Transverse colon (tissue), 4 donors: Measurements from ENCODE around the gene GHITM. TPM values are rescaled to one million over a fixed set of nuclear protein-coding genes. Genes with fewer than 3 reads are reported as not detected.
"Not testable (repeated sequence)": the region's sequence is repeated elsewhere in the genome, so short reads cannot be mapped to it uniquely, and the experiment has no call there.

ENCODE experiments used
- DNase-seq: peaks from one replicate; pipeline ENCODE4 v3.0.0-alpha.2; 2019
- H3K27ac ChIP-seq, 4 donors: fragments of 200-600 bp; sonication (generic); 2 replicates each; pipeline ENCODE4 v1.5.1; 2016 to 2018; ENCODE audit warnings: inconsistent platforms in 4 of 4
- H3K27me3 ChIP-seq: fragments of 200-600 bp; sonication (generic); 2 replicates; pipeline ENCODE4 v1.5.1; 2017; ENCODE audit warnings: inconsistent platforms
- H3K36me3 ChIP-seq, 4 donors: fragments of 200-600 bp; sonication (generic); 2 replicates each; pipeline ENCODE4 v1.5.1; 2017 to 2019; ENCODE audit warnings: inconsistent platforms in 4 of 4
- H3K4me1 ChIP-seq, 4 donors: fragments of 200-600 bp; sonication (generic); 2 replicates each; pipeline ENCODE4 v1.5.1; 2017 to 2020; ENCODE audit warnings: inconsistent platforms in 4 of 4
- H3K4me3 ChIP-seq, 4 donors: fragments of 200-600 bp; sonication (generic); 1 replicate in 1 of 4; 2 replicates in 3 of 4; pipeline versions ENCODE4 v1.5.1 to v1.6.1; 2017 to 2019; ENCODE audit warnings: inconsistent platforms in 4 of 4
- H3K9me3 ChIP-seq, 2 donors: fragments of 200-600 bp; sonication (generic); 2 replicates each; pipeline ENCODE4 v1.5.1; 2017 to 2019; ENCODE audit warnings: inconsistent platforms in 2 of 2
- EP300 ChIP-seq: sonication (generic); formaldehyde crosslinking; IDR thresholded peaks from one replicate; pipeline ENCODE4 v1.6.1; 2017; ENCODE audit warnings: antibody characterized with exemption, low read depth
- POLR2A ChIP-seq: fragments of 450-650 bp; IDR thresholded peaks from one replicate; pipeline ENCODE4 v1.6.1; 2016; ENCODE audit warnings: antibody characterized with exemption, mild to moderate bottlenecking, moderate library complexity
- POLR2AphosphoS5 ChIP-seq, 3 donors: sonication (generic); formaldehyde crosslinking; IDR thresholded peaks; one replicate each; pipeline ENCODE4 v1.6.1; 2016; ENCODE audit warnings: antibody characterized with exemption in 3 of 3
- WGBS, 2 donors: methylation state at CpG; one replicate each; pipeline ENCODE4 v1.1.5; 2018; ENCODE audit warnings: low coverage in 1 of 2; 5-methylcytosine and 5-hydroxymethylcytosine counted together
- in situ Hi-C, 4 donors: fragments of 200-750 bp; cut with MboI; loops; one replicate each; pipeline versions ENCODE4 v1.15.0 to v1.15.1; 2017; ENCODE audit warnings: low sequenced_read_pairs in 3 of 4, low pct_ligation_motif_present in 1 of 4, low pct_unique_long_range_greater_than_20kb in 1 of 4
- intact Hi-C: fragments of 100-400 bp; cut with DNase I; formaldehyde crosslinking; loops from one replicate; pipeline ENCODE4 v1.15.1; 2023; ENCODE audit warnings: low total_unique reads
- total RNA-seq, 4 donors: library from RNA; depleted of rRNA; stranded (reverse); fragments of >200 nt; gene quantifications; one replicate each; pipeline ENCODE4 v1.1.0, GENCODE V29; 2016
- TF ChIP-seq, protein P1 (sequence below), 5 experiments: fragments of 200-600 bp in 3 of 5; fragments of 450-650 bp in 2 of 5; sonication (generic) in 3 of 5; IDR thresholded peaks; 1 replicate in 2 of 5; 2 replicates in 3 of 5; pipeline ENCODE4 v1.5.1; 2016 to 2017; ENCODE audit warnings: antibody characterized with exemption in 5 of 5, inconsistent platforms in 3 of 5, mild to moderate bottlenecking in 2 of 5, moderate library complexity in 1 of 5

The GHITM gene
- total RNA-seq, 4 donors from 2014 or later, result 134 to 351 (median 225) TPM

DNA sequence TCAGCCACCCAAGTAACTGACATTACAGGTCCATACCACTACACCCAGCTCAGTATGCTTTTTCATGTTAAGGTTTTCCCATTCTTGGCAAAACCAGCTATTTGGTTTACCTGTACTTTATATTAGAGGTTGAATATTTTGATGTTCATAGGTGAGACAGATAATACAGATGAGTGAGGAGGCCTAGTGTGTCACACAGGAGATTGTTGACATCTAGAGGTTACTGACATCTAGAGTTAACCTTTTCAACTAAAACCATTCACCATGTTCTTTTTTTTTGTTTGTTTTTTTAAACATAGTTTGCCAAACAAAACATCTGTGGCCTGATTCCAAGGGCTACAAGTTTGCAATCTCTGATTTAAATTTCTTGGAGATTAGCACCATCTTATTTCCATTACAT, 8.0 kb downstream of the GHITM start:
- Histone ChIP-seq H3K27me3 (no peaks in the 10 kb centered on the region), H3K27ac (no peak overlapping the region), H3K36me3 (peaks cover 0 to 93% (median 42%) of the 10 kb centered on the region in 4 donors), H3K4me3 (no peak overlapping the region), H3K9me3 (no peaks in the 10 kb centered on the region), H3K4me1 (no peaks in the 10 kb centered on the region)
- intact Hi-C loops (no loop called here), in situ Hi-C loops (loop anchor here in 3 of 4 donors (5.0 to 25.0 kb wide), 3 partner anchors 57 to 190 kb away; partner anchors contain the start of gene CCSER2 (in 1 of the 3))
- DNase-seq, result no peak
- TF ChIP-seq, protein P1, sequence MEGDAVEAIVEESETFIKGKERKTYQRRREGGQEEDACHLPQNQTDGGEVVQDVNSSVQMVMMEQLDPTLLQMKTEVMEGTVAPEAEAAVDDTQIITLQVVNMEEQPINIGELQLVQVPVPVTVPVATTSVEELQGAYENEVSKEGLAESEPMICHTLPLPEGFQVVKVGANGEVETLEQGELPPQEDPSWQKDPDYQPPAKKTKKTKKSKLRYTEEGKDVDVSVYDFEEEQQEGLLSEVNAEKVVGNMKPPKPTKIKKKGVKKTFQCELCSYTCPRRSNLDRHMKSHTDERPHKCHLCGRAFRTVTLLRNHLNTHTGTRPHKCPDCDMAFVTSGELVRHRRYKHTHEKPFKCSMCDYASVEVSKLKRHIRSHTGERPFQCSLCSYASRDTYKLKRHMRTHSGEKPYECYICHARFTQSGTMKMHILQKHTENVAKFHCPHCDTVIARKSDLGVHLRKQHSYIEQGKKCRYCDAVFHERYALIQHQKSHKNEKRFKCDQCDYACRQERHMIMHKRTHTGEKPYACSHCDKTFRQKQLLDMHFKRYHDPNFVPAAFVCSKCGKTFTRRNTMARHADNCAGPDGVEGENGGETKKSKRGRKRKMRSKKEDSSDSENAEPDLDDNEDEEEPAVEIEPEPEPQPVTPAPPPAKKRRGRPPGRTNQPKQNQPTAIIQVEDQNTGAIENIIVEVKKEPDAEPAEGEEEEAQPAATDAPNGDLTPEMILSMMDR (IDR thresholded peaks at IDR 0.05), result no peak
- TF ChIP-seq EP300, result no peak
- TF ChIP-seq POLR2A, result no peak
- no peak for TF ChIP-seq POLR2AphosphoS5 (IDR thresholded peaks at IDR 0.05)

DNA sequence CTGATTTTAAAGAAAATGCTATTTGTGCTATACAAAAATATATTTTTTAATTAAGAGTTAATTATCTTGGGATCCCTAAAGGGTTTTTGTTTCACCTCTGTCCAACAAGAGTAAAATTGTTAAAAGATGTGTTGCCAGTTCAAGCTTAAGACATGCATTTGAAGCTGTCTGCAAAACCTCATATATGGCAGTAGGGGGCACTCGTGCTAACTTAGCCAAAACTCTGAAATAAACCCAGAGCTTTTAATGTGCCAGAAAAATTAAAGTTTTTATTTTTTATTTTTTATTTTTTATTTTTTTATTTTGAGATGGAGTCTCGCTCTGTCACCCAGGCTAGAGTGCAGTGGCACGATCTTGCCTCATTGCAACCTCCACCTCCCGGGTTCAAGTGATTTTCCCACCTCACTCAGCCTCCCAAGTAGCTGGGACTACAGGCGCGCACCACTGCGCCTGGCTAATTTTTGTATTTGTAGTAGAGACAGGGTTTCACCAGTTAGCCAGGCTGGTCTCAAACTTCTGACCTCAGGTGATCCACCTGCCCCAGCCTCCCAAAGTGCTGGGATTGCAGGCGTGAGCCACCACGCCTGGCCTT, 8.8 kb downstream of the GHITM start:
- H3K4me1 ChIP-seq, intact Hi-C loops, DNase-seq, H3K27me3 ChIP-seq, H3K4me3 ChIP-seq, H3K9me3 ChIP-seq, H3K27ac ChIP-seq: not testable (repeated sequence)
- 78 to 81% methylated on average over 8 to 9 of the region's 9 CpGs for WGBS, 2 donors
- in situ Hi-C loops, result loop anchor here in 3 of 4 donors (5.0 to 25.0 kb wide), 3 partner anchors 57 to 189 kb away; partner anchors contain the start of gene CCSER2 (in 1 of the 3)
- TF ChIP-seq, protein P1 (IDR thresholded peaks at IDR 0.05), result peak; percentile 68 to 80 (median 70)
- peaks cover 0 to 93% (median 42%) of the 10 kb centered on the region in 4 donors for H3K36me3 ChIP-seq

DNA sequence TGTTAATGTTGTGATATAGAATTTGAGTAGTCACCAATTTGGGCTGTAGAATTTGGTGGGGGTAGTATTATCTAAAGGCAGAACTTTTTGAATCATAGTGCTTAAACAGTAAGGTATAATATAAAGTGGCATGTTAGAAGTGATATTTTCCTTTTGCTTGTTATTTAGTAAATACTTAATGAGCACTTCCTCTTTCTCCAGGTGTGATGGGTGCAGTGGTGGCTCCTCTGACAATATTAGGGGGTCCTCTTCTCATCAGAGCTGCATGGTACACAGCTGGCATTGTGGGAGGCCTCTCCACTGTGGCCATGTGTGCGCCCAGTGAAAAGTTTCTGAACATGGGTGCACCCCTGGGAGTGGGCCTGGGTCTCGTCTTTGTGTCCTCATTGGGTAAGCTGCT, 10.5 kb downstream of the GHITM start:
- H3K4me3 ChIP-seq, result no peak overlapping the region
- intact Hi-C loops (no loop called here), in situ Hi-C loops (loop anchor here in 3 of 4 donors (5.0 to 25.0 kb wide), 3 partner anchors 55 to 187 kb away; partner anchors contain the start of gene CCSER2 (in 1 of the 3))
- peaks cover 0 to 93% (median 42%) of the 10 kb centered on the region in 4 donors for H3K36me3 ChIP-seq
- H3K27ac ChIP-seq, result no peak overlapping the region
- no peaks in the 10 kb centered on the region for H3K9me3 ChIP-seq
- no peaks in the 10 kb centered on the region for H3K27me3 ChIP-seq
- H3K4me1 ChIP-seq, result no peaks in the 10 kb centered on the region
- TF ChIP-seq EP300 (no peak), POLR2AphosphoS5 (IDR thresholded peaks at IDR 0.05) (no peak), POLR2A (no peak)
- TF ChIP-seq, protein P1 (IDR thresholded peaks at IDR 0.05), result no peak
- 80 to 95% methylated on average over 1 to 2 of the region's 2 CpGs for WGBS, 2 donors
- DNase-seq, result no peak

DNA sequence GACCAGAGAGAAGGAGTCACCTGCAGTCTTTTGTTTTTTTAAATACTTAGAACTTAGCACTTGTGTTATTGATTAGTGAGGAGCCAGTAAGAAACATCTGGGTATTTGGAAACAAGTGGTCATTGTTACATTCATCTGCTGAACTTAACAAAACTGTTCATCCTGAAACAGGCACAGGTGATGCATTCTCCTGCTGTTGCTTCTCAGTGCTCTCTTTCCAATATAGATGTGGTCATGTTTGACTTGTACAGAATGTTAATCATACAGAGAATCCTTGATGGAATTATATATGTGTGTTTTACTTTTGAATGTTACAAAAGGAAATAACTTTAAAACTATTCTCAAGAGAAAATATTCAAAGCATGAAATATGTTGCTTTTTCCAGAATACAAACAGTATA, 13.5 kb downstream of the GHITM start:
- Histone ChIP-seq H3K4me1 (no peaks in the 10 kb centered on the region), H3K27ac (no peak overlapping the region), H3K36me3 (peaks cover 0 to 67% (median 33%) of the 10 kb centered on the region in 4 donors), H3K4me3 (no peak overlapping the region), H3K9me3 (no peaks in the 10 kb centered on the region), H3K27me3 (no peaks in the 10 kb centered on the region)
- TF ChIP-seq EP300, result no peak
- TF ChIP-seq, protein P1 (IDR thresholded peaks at IDR 0.05), result no peak
- no peak for TF ChIP-seq POLR2A
- TF ChIP-seq POLR2AphosphoS5 (IDR thresholded peaks at IDR 0.05), result no peak
- DNase-seq, result no peak
- in situ Hi-C loops, result no loop called here
- intact Hi-C loops, result no loop called here
